Common myeloid progenitor, CD34-positive (primary cell): ENCODE data around the gene TOP2A.

ENCODE experiments used
- CTCF ChIA-PET: fragments of 350-600 bp; sonication (Branson Sonifier 250); formaldehyde crosslinking; loops from one replicate; lab custom pipeline; 2021; ENCODE audit warnings: antibody characterized with exemption; lab: Charles Lee
- POLR2A ChIA-PET: fragments of 350-600 bp; sonication (Branson Sonifier 250); formaldehyde crosslinking; loops from one replicate; lab custom pipeline; 2021; ENCODE audit warnings: antibody characterized with exemption; lab: Charles Lee
- DNase-seq, 3 donors: peaks; one replicate each; pipeline versions ENCODE4 v3.0.0 to v3.0.0-alpha.2; 2013
- H3K27ac ChIP-seq, 2 experiments: 1 replicate in 1 of 2; 2 replicates in 1 of 2; pipeline ENCODE4 v1.7.0; 2013; ENCODE audit warnings: inconsistent platforms in 2 of 2, low read length in 2 of 2, mild to moderate bottlenecking in 2 of 2, low read depth in 1 of 2, moderate library complexity in 1 of 2; ENCODE audit not compliant: severe bottlenecking in 2 of 2, insufficient read depth in 1 of 2, poor library complexity in 1 of 2
- H3K27me3 ChIP-seq, 5 experiments: replicated peaks in 2 of 5; 1 replicate in 3 of 5; 2 replicates in 2 of 5; pipeline versions ENCODE4 v1.6.1 to v1.7.0; 2013; ENCODE audit warnings: low read length in 4 of 5, mild to moderate bottlenecking in 2 of 5, moderate library complexity in 2 of 5, inconsistent platforms in 1 of 5; ENCODE audit not compliant: insufficient read depth in 5 of 5, control insufficient read depth in 4 of 5
- H3K36me3 ChIP-seq, 4 experiments: 1 replicate in 2 of 4; 2 replicates in 2 of 4; pipeline versions ENCODE4 v1.6.1 to v1.7.0; 2013; ENCODE audit warnings: low read length in 3 of 4, control low read depth in 1 of 4, mild to moderate bottlenecking in 1 of 4; ENCODE audit not compliant: control insufficient read depth in 4 of 4, insufficient read depth in 4 of 4
- H3K4me1 ChIP-seq, 4 experiments: 1 replicate in 3 of 4; 2 replicates in 1 of 4; pipeline versions ENCODE4 v1.6.1 to v1.7.1; 2013; ENCODE audit warnings: low read length in 3 of 4, mild to moderate bottlenecking in 3 of 4, control low read depth in 1 of 4, inconsistent platforms in 1 of 4, moderate library complexity in 1 of 4; ENCODE audit not compliant: control insufficient read depth in 4 of 4, insufficient read depth in 4 of 4; ENCODE audit errors: control extremely low read depth in 1 of 4
- H3K4me3 ChIP-seq, 7 experiments: 1 replicate in 4 of 7; 2 replicates in 3 of 7; pipeline versions ENCODE4 v1.5.1 to v1.7.0; 2013; ENCODE audit warnings: mild to moderate bottlenecking in 7 of 7, low read length in 6 of 7, moderate library complexity in 6 of 7, inconsistent platforms in 2 of 7, low read depth in 2 of 7, control low read depth in 1 of 7; ENCODE audit not compliant: insufficient read depth in 4 of 7, control insufficient read depth in 1 of 7; ENCODE audit errors: extremely low read depth in 1 of 7
- H3K9me3 ChIP-seq, 5 experiments: 1 replicate in 4 of 5; 2 replicates in 1 of 5; pipeline versions ENCODE4 v1.6.1 to v1.7.1; 2013; ENCODE audit warnings: low read length in 4 of 5, mild to moderate bottlenecking in 2 of 5, inconsistent platforms in 1 of 5, low read depth in 1 of 5, moderate library complexity in 1 of 5; ENCODE audit not compliant: control insufficient read depth in 4 of 5, insufficient read depth in 2 of 5; ENCODE audit errors: control extremely low read depth in 1 of 5
- WGBS: methylation state at CpG from one replicate; pipeline ENCODE4 v1.1.5; 2013; ENCODE audit not compliant: insufficient coverage; 5-methylcytosine and 5-hydroxymethylcytosine counted together

Gene TOP2A

GRCh38 chr17:40440166-40440565, 22.5 kb upstream of the TOP2A start:
- 86% methylated on average over 4 of the region's 4 CpGs for WGBS
- peaks cover 0 to 44% (median 34%) of the 10 kb centered on the region in 4 experiments for H3K4me1 ChIP-seq
- DNase-seq, result no peak
- H3K27ac ChIP-seq, result no peak overlapping the region
- peaks cover 0 to 22% (median 0%) of the 10 kb centered on the region in 5 experiments for H3K27me3 ChIP-seq
- H3K9me3 ChIP-seq, result no peaks in the 10 kb centered on the region
- no peak overlapping the region for H3K4me3 ChIP-seq
- ChIA-PET CTCF (interaction anchor here (0.6 to 9.3 kb wide), 12 partner anchors 8 to 140 kb away, joined by 3 to 61 read pairs (median 6); no protein-coding TSS in a partner anchor), POLR2A (no interaction called here)
- no peaks in the 10 kb centered on the region for H3K36me3 ChIP-seq

DNA sequence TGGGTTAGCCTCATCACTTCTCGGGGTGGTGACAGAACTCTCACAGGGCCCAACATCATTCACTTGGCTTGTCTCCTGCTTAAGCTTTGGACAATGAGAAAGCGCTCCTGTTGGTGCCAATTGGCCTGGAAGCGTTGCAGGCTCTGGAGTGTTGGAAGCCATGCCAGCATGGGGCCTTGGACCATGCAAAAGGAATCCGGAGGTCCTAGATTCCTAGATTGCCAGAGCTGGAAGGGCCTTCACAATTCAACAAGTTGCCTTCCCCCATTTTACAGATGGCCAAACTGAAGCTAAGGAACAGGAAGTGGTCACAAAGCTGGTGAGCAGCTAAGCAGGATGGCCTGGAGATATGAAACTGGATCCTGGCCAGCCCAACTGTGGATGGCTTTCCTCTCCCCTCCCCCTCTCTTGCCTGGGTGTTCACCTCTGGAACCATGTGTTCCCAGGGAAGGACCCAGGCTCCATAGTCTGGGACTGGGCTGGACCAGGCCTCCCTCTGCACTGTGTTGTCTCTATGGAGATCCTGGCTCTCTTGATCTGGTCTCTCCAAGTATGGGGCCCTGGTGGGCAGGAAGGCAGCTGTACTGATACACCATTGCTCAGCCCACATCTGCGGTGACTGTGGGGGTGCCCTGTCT, 19.5 kb upstream of the TOP2A start:
- Histone ChIP-seq H3K4me1 (peaks cover 0 to 21% (median 13%) of the 10 kb centered on the region in 4 experiments), H3K4me3 (no peak overlapping the region), H3K27ac (no peak overlapping the region), H3K27me3 (no peaks in the 10 kb centered on the region), H3K36me3 (no peaks in the 10 kb centered on the region), H3K9me3 (no peaks in the 10 kb centered on the region)
- peak in 2 of 3 donors; percentile 67 to 71 for DNase-seq
- ChIA-PET POLR2A (no interaction called here), CTCF (interaction anchor here (0.9 to 9.3 kb wide), 11 partner anchors 7 to 122 kb away, joined by 3 to 61 read pairs (median 6); partner anchors contain the start of gene TOP2A)
- 100% methylated on average over 4 of the region's 5 CpGs for WGBS

GRCh38 chr17:40436636-40437035, 18.9 kb upstream of the TOP2A start:
- peak in 1 of 3 donors; percentile 26 for DNase-seq
- Histone ChIP-seq H3K9me3 (no peaks in the 10 kb centered on the region), H3K4me3 (no peak overlapping the region), H3K27me3 (no peaks in the 10 kb centered on the region), H3K36me3 (no peaks in the 10 kb centered on the region), H3K4me1 (peaks cover 0 to 21% (median 13%) of the 10 kb centered on the region in 4 experiments), H3K27ac (no peak overlapping the region)
- POLR2A ChIA-PET, result no interaction called here
- WGBS, result 80% methylated on average over 5 of the region's 5 CpGs
- CTCF ChIA-PET, result interaction anchor here (0.9 to 9.3 kb wide), 7 partner anchors 10 to 123 kb away, joined by 3 to 61 read pairs (median 4); partner anchors contain the start of gene TOP2A

DNA sequence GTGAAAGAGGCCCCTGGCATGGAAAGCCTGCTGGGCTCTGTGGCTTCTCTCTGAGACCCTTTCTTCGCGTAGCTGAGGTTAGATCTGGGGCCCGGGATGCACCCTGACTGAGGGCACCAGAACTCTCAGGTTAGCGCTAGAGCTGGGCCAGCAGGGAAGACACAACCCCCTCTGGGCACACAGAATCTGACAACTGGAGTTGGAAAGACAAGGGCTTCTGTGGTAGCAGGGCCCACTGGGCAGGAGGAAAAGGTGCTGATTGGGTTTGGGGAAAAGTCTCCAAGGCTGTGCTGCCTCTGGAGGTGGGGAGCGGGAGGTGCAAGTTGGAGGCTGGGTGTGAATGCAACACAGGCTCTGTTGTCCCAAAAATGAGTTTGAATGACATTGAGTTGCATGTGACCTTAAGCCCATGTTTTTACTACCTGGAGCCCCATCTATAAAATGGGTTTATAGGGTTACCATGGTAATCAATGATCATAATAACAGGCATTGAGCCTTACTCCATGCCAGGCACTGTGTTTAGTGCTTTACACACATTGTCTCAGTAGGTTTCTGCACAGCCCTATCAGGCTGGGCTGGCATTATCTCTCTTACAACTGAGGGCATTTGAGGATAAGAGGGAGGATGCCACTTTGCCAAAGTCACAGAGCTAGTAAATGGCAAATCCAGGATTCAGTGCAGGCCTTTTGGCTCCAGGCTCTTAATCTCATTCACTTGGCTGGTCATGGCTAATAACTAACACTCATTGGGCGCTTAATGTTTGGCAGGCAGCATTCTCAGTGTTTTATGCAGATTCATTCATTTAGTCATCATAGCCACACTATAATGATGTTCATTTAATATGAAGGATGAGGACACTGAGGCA, 16.1 kb upstream of the TOP2A start:
- ChIA-PET POLR2A (no interaction called here), CTCF (interaction anchor here (0.8 to 5.3 kb wide), 3 partner anchors 12 to 43 kb away, joined by 5 to 22 read pairs (median 5); no protein-coding TSS in a partner anchor)
- H3K27ac ChIP-seq, result no peak overlapping the region
- 91% methylated on average over 5 of the region's 6 CpGs for WGBS
- H3K4me3 ChIP-seq, result no peak overlapping the region
- no peaks in the 10 kb centered on the region for H3K9me3 ChIP-seq
- H3K36me3 ChIP-seq, result no peaks in the 10 kb centered on the region
- DNase-seq, result peak in 2 of 3 donors; percentile 40 to 44
- no peaks in the 10 kb centered on the region for H3K27me3 ChIP-seq
- peaks cover 0 to 21% (median 13%) of the 10 kb centered on the region in 4 experiments for H3K4me1 ChIP-seq

DNA sequence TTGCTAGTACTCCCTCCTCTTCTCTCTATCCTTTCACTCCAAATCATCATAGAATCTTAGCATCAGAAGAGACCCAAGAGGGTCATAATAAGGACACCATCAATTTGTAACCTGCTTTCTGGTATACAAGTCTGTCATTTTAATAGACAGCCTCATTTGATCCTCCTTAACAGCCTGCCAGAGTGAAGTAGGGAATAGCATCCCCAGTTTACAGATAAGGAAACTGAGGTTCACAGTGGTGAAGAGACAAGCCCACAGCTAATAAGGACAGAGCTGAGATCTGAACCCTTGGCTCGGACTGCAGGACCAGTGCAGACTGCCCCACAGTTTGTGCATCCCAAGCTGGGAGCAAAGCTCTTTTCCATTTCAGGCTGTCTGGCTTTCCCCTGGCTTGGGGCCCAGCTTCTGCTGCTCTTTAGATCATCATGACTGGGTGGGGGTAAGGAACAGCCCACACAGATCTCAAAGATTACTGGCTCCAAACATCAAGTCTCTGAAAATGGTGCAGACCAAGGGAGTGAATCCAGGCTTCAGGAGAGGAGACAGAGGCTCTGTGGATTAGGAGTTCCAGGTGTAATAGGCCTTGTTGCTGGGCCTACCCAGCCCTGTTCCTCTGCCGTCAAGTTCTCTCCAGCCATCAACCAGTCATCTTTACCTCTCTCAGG, 15.3 kb upstream of the TOP2A start:
- no peak for DNase-seq
- Histone ChIP-seq H3K27ac (no peak overlapping the region), H3K27me3 (no peaks in the 10 kb centered on the region), H3K4me1 (peaks cover 0 to 18% (median 13%) of the 10 kb centered on the region in 4 experiments), H3K9me3 (no peaks in the 10 kb centered on the region), H3K36me3 (no peaks in the 10 kb centered on the region), H3K4me3 (no peak overlapping the region)
- WGBS, result 100% methylated on average over 2 of the region's 2 CpGs
- ChIA-PET POLR2A (no interaction called here), CTCF (interaction anchor here (0.8 to 5.3 kb wide), 3 partner anchors 12 to 17 kb away, joined by 3 to 22 read pairs (median 5); partner anchors contain the start of gene TOP2A)

- POLR2A ChIA-PET, result no interaction called here
- WGBS, result 60% methylated on average over 1 of the region's 3 CpGs
- CTCF ChIA-PET, result interaction anchor here (0.8 to 5.3 kb wide), 4 partner anchors 9 to 109 kb away, joined by 3 to 22 read pairs (median 4); partner anchors contain the start of gene TOP2A
Measured at GRCh38 chr17:40431231-40431602, 13.5 kb upstream of the TOP2A start.

More at GRCh38 chr17:40431231-40431602, 13.5 kb upstream of the TOP2A start:
- Histone ChIP-seq H3K4me3 (no peak overlapping the region), H3K36me3 (no peaks in the 10 kb centered on the region), H3K27ac (no peak overlapping the region), H3K9me3 (no peaks in the 10 kb centered on the region), H3K27me3 (no peaks in the 10 kb centered on the region), H3K4me1 (peaks cover 0 to 15% (median 7%) of the 10 kb centered on the region in 4 experiments)
- DNase-seq, result no peak
